ENCODE data around the gene GPER1.
A peak's percentile ranks its signal among the peaks of the same experiment; 100 is the strongest.

GPER1 gene

DNA sequence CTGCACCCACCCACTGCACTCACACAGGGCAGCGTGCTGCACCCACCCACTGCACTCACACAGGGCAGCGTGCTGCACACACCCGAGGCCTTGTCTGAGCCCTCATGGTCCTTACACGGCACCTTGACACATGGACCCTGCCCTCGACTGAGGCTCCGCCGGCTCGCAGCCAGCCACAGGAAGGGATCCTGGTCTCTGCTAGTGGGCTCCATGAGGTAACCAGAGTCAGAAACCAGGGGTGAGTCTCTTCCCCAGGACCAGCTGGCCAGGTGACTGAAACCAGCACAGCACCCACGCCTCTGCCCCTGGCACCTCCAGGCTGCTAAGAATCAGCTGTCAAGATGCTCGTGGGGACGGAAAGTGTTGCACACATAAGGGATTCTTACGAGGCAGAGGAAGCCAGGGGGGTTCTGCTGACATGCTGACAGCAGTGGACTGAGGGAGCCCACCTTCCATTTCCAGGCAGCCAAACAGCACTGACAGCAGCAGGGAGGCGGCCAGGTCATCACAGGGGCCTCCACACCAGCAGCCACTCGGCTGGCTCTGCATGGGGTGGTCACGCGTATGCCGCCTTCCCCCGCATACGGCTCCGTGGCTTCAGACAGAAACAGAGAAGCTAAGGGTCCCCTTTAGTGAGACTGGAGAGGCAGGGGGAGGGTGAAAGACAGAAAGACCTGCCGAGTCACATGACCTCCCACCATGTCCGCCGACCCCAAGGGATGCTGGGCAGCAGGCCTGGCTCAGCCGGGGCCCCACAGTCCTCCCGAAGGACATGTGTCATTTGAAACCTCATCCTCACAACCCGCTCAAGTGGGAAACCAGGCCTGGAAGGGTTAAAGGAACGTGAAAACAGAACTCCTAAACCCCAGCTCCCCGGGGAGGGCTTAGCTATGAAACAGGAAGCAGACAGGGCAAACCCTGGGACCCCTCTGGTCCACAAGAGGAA is 34.2 kb downstream of the GPER1 start:
- DNase-seq (ENCODE audit: extremely low read depth, low read depth): no peak
- no peak overlapping the region for H3K4me3 ChIP-seq (replicated peaks; ENCODE audit: low read depth, low read length)
- TF ChIP-seq, protein P1, sequence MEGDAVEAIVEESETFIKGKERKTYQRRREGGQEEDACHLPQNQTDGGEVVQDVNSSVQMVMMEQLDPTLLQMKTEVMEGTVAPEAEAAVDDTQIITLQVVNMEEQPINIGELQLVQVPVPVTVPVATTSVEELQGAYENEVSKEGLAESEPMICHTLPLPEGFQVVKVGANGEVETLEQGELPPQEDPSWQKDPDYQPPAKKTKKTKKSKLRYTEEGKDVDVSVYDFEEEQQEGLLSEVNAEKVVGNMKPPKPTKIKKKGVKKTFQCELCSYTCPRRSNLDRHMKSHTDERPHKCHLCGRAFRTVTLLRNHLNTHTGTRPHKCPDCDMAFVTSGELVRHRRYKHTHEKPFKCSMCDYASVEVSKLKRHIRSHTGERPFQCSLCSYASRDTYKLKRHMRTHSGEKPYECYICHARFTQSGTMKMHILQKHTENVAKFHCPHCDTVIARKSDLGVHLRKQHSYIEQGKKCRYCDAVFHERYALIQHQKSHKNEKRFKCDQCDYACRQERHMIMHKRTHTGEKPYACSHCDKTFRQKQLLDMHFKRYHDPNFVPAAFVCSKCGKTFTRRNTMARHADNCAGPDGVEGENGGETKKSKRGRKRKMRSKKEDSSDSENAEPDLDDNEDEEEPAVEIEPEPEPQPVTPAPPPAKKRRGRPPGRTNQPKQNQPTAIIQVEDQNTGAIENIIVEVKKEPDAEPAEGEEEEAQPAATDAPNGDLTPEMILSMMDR (IDR thresholded peaks at IDR 0.05; ENCODE audit: low read depth, low read length, missing control alignments): no peak

DNA sequence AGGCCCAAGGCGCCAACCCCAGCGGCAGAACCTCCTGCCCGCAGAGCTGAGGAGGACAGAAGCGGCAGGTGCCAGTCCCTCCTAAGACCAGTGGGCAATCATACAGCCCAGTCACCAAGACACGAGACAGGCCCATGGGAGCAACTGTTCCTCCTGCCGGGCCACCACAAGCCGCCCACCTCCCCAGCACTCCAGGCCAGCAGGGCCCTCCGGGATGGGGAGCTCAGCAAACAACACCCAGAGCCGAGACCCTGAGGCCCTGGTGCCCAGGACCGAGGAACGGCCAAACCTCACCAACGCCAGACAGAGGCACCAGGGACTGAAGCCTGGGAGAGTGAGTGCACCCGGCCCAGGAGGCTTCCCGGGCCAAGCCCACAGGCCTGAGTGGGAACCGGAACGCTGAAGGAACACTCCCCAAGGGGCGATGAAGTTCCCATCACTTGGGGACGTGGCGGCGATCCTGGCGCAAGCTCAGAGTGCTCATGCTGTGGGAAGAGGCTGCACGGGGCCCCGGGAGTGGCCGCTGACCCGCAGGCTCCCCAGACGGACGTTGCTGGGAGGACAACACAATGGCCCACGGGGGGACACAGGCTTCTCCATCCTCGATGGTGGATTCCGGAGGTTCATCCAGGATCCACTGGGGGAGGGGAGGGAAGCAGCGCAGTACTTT is 35.1 kb downstream of the GPER1 start:
- no peak for DNase-seq (ENCODE audit: extremely low read depth, low read depth)
- TF ChIP-seq, protein P1 (IDR thresholded peaks at IDR 0.05; ENCODE audit: low read depth, low read length, missing control alignments): no peak
- no peak overlapping the region for H3K4me3 ChIP-seq (replicated peaks; ENCODE audit: low read depth, low read length)

DNA sequence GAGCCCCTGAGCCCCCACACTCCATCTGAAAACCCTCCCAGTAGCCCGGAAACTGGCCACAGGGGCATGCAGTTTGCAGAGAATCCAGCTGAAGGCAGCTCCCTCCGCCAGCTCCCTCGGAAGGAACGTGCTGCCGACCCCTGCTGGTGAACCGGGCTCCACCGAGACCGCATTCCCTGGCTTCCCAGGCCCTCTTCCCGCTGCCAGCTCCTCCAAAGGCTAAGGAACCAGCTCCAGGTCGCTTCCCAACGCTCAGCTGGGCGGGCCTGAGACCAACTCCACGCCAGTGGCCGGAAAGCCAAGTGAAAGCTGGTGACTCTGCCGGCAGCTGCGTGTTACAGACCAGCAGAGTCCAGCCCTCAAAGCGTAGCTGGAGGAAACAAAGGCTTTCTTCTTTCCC is 35.8 kb downstream of the GPER1 start:
- H3K4me3 ChIP-seq (replicated peaks; ENCODE audit: low read depth, low read length): no peak overlapping the region
- no peak for DNase-seq (ENCODE audit: extremely low read depth, low read depth)
- TF ChIP-seq, protein P1 (IDR thresholded peaks at IDR 0.05; ENCODE audit: low read depth, low read length, missing control alignments): peak; percentile 42

DNA sequence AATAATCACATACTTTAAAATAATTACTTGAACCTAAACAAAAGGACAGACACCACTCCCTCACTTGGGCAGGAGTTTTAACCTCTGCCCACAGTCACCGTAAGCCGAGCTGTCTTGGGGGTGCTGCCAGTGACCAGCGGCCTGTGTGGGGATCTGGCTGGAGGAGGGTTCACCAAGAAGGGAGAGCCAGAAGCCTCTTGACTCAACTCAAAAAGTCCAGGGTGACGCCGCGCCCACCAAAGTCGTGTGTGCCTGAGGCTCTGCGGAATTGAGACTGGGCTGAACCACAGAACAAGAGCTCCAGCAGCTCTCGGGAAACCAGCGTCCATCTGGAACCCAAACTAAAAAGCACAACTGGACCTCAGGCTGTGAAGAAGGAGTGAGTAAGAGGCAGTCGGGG is 36.3 kb downstream of the GPER1 start:
- TF ChIP-seq, protein P1 (IDR thresholded peaks at IDR 0.05; ENCODE audit: low read depth, low read length, missing control alignments): no peak
- no peak overlapping the region for H3K4me3 ChIP-seq (replicated peaks; ENCODE audit: low read depth, low read length)
- DNase-seq (ENCODE audit: extremely low read depth, low read depth): no peak

DNA sequence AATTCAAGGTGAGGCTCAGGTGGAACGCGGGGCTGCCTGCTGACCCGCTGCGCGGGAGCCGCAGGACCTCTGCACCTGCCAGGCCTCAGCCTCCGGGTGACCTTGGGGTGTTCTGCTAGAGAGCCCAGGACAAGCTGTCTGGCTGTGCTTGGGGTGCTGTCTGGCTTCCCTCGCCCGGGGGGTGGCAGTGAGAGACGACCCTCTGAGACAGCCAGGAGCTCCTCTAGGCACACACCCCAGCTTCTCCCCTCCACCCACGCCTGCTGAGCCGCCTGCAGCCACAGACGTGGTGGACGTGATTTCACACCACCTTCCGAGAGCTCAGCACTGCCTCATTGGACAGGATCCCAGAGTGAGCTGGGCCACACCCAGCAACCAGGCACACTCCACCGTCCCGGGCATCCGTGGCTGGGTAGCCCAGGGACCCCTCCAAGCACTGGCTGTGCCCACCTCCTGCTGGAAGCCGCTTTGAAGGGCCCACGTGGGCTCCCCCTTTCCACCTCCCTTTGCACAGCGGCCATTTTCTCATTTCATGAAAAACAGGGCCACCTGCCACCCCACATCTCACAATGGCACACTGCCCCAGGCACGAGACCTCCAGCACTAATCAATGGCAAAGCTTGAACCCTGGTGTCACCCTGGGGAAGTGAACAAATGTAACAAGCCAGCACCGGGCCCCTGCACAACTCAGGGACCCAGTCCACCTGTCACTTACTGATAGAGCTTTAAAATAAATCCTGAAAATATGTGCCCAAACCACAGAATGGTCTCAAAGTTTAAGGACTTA is 37.1 kb downstream of the GPER1 start:
- TF ChIP-seq, protein P1 (IDR thresholded peaks at IDR 0.05; ENCODE audit: low read depth, low read length, missing control alignments): no peak
- no peak overlapping the region for H3K4me3 ChIP-seq (replicated peaks; ENCODE audit: low read depth, low read length)
- no peak for DNase-seq (ENCODE audit: extremely low read depth, low read depth)

DNA sequence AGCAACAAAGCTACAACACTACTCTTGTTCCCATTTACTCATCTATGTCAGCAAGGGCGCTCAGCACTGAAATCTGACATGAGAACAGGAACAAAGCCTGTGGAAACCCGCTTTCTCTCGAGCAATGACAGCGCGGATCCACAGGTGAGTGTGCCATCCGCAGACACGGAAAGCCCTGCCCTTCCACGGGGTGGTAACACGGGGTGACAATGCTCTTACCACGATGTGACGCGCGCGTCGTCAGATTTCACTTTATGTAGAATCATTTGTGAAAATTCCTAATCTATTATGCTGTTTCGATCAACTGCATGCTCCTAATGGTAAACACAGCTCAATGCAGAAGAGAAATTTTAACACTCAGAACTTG is 37.7 kb downstream of the GPER1 start:
- no peak for DNase-seq (ENCODE audit: extremely low read depth, low read depth)
- TF ChIP-seq, protein P1 (IDR thresholded peaks at IDR 0.05; ENCODE audit: low read depth, low read length, missing control alignments): no peak
- no peak overlapping the region for H3K4me3 ChIP-seq (replicated peaks; ENCODE audit: low read depth, low read length)
